GM21723 (cell line): Measurements from ENCODE around the gene TIMM23B.
"Not testable (repeated sequence)": the region's sequence is repeated elsewhere in the genome, so short reads cannot be mapped to it uniquely, and the experiment has no call there.

ENCODE experiments used
- ATAC-seq: cut with Tn5 transposase; IDR thresholded peaks from one replicate; pipeline ENCODE4 v1.9.1; 2021; ENCODE audit warnings: mild to moderate bottlenecking, moderate library complexity; ENCODE audit not compliant: unreplicated experiment

The TIMM23B gene

DNA sequence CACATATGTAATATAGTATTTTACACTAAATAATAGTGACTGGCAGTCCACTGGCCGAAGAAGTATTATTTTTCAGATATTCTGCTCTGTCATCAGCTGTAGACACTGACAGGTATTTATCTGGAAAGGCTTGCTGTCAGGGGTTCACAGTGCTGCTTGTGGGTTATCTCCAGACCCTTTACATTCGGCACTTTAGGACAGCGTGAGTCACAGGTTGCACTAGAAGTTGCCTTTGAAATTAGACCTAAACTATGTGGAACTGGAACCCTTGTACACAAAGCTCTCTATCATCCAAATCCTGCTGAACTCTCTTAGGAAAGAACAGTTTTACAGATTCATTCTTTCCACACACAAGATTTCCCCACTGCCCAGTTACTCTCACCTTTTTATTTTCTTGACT, 30.2 kb downstream of the TIMM23B start:
- not testable (repeated sequence) for ATAC-seq

GRCh38 chr10:49977756-49978155, 35.9 kb downstream of the TIMM23B start:
- not testable (repeated sequence) for ATAC-seq

GRCh38 chr10:49987207-49987606, 45.4 kb downstream of the TIMM23B start:
- not testable (repeated sequence) for ATAC-seq

DNA sequence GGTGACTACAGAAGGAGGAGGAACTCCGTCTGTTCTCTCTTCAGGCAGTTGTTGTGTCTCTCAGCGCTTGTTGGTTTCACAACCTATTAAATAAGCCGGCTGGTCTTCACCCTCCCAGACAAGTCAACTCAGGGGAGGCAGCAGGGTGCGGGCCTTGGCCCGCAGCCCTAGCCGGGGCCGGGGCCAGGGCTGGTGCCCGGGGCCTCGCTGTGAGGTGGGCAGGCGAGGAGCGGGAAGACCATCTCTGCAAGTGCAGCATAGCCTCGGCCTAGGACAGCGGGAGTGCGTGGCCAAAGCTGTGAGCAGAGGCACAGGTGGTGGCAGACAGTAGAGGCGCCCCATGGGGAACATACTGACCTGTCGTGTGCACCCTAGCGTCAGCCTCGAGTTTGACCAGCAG, 46.5 kb downstream of the TIMM23B start, which contains the start of gene AGAP6:
Gene AGAP6 (plus strand): TSS at position 31 of the 400 bp plus-strand sequence. CDS start 310 bp downstream, at position 341.
- ATAC-seq = not testable (repeated sequence)

DNA sequence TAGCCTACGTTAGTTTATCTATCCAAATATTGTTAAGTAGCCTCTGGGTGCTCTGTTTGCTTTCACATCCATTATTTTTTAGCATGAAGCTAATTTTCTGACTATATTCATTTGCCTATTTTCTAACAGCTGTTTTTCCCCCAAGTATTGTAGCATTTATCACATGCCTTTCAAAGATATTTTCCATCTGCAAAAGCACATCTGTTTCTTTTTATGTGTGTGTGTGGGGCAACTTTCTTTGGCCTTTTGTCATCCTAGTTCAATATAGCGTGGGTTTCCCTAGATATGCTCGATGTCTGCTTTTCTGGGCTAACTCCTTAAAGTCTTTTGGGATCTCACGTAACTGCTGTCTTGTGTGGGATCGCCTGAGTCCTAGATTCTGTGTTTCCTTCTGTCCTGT, 53.5 kb downstream of the TIMM23B start:
- ATAC-seq = not testable (repeated sequence)

GRCh38 chr10:50014024-50014423, 72.2 kb downstream of the TIMM23B start:
- not testable (repeated sequence) for ATAC-seq

- ATAC-seq = not testable (repeated sequence)
These were observed 73.9 kb downstream of the TIMM23B start for GRCh38 chr10:50015596-50016220.

GRCh38 chr10:50016926-50017325, 75.1 kb downstream of the TIMM23B start:
- ATAC-seq = not testable (repeated sequence)

GRCh38 chr10:50017646-50018045, 75.8 kb downstream of the TIMM23B start:
- not testable (repeated sequence) for ATAC-seq

- not testable (repeated sequence) for ATAC-seq
These were observed 77.4 kb downstream of the TIMM23B start for GRCh38 chr10:50019279-50019678.

- ATAC-seq = not testable (repeated sequence)
These were observed 78.7 kb downstream of the TIMM23B start for GRCh38 chr10:50020451-50021024.

- ATAC-seq = no peak
These were observed 79.8 kb downstream of the TIMM23B start for GRCh38 chr10:50021646-50022045.
